Amniotic stem cell (primary cell): Measurements from ENCODE around the gene TTC7B.
"Not testable (repeated sequence)": the region's sequence is repeated elsewhere in the genome, so short reads cannot be mapped to it uniquely, and the experiment has no call there.

ENCODE experiments used
- DNase-seq: peaks from one replicate; lab custom pipeline; 2025; lab: John Stamatoyannopoulos, UW

Gene TTC7B

GRCh38 chr14:90544971-90545370 lies 271.3 kb downstream of the TTC7B start:
- DNase-seq: no peak

GRCh38 chr14:90544566-90544965 lies 271.7 kb downstream of the TTC7B start:
- DNase-seq: no peak

GRCh38 chr14:90543876-90544275 lies 272.4 kb downstream of the TTC7B start:
- DNase-seq: no peak

- DNase-seq: no peak
Observed at GRCh38 chr14:90541076-90541634, 275.1 kb downstream of the TTC7B start.

- DNase-seq: no peak
Observed at GRCh38 chr14:90540437-90540836, 275.8 kb downstream of the TTC7B start.

- DNase-seq: no peak
Observed at GRCh38 chr14:90539996-90540395, 276.2 kb downstream of the TTC7B start.

- no peak for DNase-seq
Observed at GRCh38 chr14:90539496-90539775, 276.8 kb downstream of the TTC7B start.

- DNase-seq: no peak
Observed at GRCh38 chr14:90538716-90539495, 277.3 kb downstream of the TTC7B start.

GRCh38 chr14:90538095-90538494 lies 278.1 kb downstream of the TTC7B start:
- DNase-seq: no peak

- DNase-seq: no peak
Observed at GRCh38 chr14:90536511-90537191, 279.6 kb downstream of the TTC7B start.

- no peak for DNase-seq
Observed at GRCh38 chr14:90536092-90536491, 280.1 kb downstream of the TTC7B start.

- DNase-seq: no peak
Observed at GRCh38 chr14:90535556-90536090, 280.6 kb downstream of the TTC7B start.

GRCh38 chr14:90534838-90535555 lies 281.2 kb downstream of the TTC7B start:
- DNase-seq: no peak

- no peak for DNase-seq
Observed at GRCh38 chr14:90534091-90534837, 282.0 kb downstream of the TTC7B start.

- DNase-seq: no peak
Observed at GRCh38 chr14:90533591-90534021, 282.6 kb downstream of the TTC7B start.

GRCh38 chr14:90532826-90533525 lies 283.3 kb downstream of the TTC7B start:
- no peak for DNase-seq

GRCh38 chr14:90531497-90531896 lies 284.7 kb downstream of the TTC7B start:
- DNase-seq: no peak

- DNase-seq: no peak
Observed at GRCh38 chr14:90530523-90530922, 285.7 kb downstream of the TTC7B start.

GRCh38 chr14:90527978-90528377 lies 288.3 kb downstream of the TTC7B start:
- DNase-seq: no peak

- DNase-seq: not testable (repeated sequence)
Observed at GRCh38 chr14:90526536-90526935, 289.7 kb downstream of the TTC7B start.
